ENCODE measurements around the gene RNPEPL1.

RNPEPL1 gene

DNA sequence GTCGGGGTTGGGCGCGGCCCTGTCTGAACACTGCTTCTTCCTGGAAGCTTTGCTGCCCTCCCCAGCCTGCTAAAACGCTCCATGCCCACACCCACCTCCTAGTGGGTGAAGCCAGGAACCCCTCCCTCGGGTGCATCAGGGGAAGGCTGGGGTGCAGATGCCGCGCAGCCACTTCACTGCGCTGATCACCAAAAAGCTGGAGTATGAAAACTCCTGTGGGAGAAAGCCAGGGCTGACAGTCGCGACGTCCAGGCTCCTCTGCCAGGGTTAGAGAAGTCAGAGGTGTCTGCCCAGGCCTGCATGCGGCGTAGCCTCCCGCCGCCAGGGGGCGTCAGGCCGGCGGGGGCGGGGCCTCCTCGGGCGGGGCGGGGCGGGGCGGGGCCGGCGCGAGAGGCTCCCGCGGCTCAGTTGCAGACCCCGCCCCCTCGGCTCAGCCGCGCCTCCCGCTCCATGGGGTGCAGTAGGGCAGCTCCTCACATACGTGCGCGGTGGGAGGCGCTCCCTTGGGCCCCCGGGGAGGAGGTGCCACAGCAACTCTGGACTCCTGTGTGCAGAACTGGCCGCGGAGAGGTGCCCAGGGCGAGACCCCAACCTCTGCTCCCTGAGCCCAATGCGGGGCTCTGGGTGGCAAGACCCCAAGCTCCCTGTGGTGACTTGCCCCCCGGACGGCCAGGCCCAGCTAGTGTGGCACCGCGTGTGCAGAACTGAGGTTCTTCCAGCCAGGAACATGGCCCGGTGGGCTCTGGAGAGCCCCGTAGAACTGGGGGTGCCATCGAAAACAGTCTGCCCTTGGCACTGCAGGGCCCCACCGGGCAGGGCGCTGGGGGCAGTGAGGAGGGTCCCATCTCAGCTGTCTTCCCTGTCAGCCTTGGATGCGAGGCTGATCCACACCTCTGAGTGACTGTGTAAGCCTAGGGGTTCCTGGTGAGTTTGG, 1.8 kb upstream of the RNPEPL1 start:
- peak; percentile 55 for DNase-seq

DNA sequence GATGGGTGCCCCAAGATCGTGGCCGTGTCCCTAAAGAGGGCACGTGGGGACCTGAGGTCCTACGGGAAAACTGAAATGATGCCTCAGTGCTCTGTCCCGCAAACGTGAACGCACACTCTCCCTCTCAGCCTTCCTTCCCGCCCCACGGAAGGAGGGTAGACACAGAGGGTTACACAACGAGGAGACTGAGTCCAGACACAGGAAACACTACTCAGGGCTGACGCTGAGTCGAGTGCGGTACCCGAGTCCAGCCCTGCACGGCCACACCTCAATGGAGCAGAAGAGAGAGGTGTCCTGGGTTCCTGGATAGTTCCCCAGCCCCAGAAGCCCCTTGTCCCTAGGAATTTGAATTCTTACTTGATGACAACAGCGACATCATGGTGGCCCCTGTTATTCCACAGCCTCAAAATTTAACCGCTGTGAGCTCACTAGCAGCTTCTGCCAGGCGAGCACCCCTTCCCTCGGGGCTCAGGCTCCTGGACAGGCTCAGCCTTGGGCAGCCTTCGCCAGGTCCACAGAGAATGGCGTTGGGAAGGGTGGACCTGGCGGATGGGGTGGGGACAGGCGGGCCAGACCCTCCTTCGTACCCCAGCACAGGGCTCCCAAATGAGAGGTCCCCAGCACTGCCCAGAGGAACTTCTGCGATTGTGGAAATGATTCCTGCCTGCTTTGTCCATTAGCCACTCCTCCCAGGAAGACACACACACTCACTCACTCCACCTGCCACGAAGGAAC, 980 bp upstream of the RNPEPL1 start:
- no peak for DNase-seq

DNA sequence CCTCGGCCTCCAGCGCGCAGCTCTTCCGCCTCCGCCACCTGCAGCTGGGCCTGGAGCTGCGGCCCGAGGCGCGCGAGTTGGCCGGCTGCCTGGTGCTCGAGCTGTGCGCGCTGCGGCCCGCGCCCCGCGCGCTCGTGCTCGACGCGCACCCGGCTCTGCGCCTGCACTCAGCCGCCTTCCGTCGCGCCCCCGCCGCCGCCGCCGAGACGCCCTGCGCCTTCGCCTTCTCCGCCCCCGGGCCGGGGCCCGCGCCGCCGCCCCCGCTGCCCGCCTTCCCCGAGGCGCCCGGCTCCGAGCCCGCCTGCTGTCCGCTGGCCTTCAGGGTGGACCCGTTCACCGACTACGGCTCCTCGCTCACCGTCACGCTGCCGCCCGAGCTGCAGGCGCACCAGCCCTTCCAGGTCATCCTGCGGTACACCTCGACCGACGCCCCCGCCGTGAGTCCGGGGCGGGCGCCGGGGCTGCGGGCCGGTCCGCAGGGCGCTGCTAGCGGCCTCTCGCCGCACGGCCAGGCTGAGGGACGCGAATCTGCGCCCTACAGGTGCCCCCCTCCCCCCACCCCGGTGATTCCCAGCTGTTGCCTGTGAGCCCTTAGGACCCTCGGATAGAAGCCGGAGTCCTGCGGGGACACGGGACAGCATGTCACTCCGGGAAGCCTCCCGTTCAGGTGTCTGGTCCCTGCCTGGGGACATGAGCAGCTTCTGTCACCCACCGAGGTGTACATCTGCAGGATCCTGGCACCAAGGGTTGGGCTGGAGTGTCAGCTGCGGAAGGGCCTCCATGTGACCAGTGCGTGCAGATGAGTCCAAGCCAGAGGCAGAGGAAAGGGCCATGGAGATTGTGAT, 616 bp downstream of the RNPEPL1 start:
- DNase-seq: peak; percentile 32

DNA sequence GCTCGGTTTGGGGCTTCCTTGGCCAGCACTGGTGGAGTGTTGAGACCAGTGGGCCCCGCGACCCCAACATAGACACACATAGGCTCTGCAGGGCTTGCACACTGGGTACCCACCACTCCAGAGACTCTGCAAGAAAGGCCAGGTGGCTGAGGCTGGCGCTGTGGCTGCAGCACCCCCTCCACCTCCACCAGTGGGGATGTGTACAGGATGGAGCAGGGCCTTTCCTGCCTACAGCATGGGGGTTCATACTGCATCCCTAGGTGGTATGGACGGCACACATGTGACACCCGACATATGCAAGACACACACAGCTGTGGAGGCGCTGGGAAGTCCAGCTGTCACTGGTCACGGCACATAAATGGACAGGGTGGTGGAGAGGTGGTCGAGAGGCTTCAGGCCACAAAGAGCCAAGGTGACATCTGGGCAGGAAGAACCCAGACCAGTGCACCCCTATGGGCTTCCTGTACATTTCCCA, 1.3 kb downstream of the RNPEPL1 start:
- DNase-seq: no peak

DNA sequence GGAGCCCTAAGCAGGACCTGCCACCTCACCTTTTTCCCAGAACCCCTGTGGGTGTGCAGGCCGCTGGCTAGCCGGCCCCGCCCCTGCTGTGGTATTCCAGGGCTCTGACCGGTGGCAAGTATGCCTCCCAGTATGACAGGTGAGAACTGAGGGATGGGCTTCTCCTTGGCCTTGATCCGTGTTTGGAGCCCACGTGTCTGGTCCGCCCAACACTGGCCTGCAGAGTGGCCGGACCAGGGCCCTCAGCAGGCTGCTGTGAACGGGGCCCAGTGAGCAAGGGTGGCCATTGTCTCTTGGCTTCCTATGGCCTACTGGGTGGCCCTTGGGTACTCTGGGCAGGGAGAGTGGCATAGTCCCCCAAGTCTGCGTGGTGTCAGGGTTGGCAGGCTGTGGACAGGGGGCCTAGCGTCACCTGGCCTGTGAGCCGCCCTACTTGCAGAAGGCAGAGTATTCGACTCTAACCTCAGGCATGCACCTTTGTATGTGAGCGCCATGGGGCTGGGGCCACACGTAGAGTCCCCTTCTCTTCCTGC, 1.8 kb downstream of the RNPEPL1 start:
- DNase-seq: no peak

DNA sequence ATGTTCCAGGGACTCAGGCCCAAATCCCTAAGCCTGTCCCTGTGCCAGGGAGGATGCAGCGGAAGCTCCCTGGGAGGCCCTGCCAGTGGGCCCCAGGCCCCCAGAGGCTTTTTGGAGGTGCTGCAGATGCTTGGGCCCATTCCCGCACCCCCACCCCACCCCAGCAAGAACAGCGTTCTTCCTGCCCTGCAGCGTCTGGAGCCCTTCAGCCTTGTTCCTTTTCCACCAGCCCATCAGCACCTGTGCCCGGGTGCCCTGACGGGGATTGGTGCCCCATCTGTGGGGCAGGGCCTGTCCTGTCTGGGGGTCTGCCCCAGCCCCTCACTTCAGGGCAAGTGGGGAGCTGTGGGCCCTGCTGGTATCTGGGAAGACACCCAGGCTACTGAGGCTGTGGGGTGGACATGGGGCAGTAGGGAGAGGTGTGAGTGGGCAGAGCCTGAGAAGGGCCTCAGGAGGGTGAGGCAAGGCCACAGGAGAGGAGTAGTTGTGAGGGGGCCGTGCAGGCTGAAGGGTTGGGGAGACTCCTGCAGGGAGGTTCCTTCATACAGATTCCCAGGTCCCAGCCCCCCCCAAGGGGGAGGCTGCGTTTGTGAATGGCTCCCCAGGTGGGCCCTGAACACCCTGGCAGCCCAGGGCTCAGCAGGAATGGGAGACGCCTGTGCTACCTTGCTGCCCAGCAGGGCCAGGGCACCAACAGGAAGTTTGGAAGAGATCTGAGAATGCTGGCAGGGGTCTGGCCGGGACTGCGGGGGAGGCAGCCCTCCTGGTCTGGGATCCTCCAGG, 2.4 kb downstream of the RNPEPL1 start:
- no peak for DNase-seq

DNA sequence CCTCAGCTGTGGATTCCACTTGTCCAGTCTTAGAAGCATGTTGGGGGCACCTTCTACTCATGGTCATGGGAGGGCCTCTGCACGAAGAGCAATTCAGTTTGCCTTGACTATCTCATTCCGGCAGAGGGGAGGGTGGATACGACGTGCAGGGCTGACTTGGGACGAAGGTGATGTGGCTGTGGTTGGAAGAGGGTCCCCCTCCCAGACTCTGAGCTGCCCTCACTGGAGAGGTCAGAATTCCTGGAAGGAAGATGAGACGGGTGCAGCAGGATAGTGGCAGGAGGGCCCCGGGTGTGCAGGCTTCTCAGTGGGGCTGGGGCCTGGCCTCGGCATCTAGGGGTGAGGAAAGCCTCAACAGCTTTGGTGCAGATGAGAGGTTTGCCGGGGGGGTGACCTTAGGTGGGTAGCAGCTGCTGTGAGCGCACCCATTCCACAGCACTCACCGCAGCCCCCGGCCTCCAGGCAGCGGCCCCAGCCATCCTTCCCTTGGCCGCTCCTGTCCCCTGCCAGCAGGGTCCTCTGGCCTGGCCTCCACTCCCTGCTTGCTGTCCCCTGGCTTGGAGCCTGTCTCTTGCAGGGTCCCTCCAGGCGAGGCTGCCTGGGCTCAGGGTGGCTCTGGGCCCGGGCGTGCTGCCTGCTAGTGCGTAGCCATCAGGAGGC, 3.2 kb downstream of the RNPEPL1 start:
- DNase-seq: no peak

DNA sequence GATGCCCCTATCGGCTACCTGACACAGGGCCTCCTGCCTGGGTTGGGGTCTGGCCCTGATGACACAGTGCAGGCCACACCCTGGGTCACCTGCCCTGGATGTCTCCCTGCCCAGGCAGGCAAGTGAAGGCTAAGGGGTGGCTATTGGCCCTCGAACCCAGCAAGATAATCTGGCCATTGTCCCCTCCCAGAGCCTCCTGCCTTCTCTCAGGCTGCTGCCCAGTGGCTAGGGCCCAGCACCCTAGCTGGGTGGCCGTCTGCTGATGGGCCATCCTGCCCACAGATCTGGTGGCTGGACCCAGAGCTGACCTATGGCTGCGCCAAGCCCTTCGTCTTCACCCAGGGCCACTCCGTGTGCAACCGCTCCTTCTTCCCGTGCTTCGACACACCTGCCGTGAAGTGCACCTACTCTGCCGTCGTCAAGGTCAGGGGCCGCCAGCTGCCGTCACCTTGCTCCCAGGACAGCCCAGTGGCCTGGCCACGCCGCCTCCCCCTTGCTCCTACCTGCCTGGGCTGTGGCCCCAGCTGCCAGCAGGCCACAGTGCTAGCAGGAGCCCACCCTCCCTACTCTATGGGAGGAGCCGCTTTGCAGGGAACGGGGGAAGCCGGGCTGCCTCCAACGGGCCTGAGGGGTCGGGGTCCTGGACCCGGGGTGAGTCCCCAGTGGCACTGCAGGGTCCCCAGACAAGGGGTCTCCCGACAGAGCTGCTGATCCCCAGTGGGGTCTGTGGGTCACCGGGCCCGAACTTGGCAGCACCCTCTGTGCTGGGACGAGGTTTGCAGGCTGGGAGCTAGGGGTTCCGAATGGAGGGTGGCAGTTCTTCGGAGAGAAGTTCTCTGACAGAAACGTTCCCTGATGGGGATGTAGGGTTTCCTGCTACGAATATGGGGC, 4.1 kb downstream of the RNPEPL1 start:
- DNase-seq: no peak

DNA sequence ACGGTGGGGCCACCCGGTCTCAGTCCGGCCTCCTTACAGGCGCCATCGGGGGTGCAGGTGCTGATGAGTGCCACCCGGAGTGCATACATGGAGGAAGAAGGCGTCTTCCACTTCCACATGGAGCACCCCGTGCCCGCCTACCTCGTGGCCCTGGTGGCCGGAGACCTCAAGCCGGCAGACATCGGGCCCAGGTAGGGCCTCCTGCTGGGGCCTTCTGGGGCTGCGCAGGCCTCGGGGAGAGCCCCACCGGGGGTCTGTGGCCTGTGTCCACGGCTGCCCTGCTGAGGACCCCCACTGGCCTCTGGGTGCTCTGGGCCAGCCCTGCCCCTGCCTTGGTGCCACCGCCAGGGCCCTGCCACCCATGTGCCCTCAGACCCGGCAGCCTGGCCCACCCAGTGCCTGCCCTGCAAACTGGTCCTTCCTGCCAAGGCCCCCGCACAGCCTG, 4.8 kb downstream of the RNPEPL1 start:
- DNase-seq: no peak

DNA sequence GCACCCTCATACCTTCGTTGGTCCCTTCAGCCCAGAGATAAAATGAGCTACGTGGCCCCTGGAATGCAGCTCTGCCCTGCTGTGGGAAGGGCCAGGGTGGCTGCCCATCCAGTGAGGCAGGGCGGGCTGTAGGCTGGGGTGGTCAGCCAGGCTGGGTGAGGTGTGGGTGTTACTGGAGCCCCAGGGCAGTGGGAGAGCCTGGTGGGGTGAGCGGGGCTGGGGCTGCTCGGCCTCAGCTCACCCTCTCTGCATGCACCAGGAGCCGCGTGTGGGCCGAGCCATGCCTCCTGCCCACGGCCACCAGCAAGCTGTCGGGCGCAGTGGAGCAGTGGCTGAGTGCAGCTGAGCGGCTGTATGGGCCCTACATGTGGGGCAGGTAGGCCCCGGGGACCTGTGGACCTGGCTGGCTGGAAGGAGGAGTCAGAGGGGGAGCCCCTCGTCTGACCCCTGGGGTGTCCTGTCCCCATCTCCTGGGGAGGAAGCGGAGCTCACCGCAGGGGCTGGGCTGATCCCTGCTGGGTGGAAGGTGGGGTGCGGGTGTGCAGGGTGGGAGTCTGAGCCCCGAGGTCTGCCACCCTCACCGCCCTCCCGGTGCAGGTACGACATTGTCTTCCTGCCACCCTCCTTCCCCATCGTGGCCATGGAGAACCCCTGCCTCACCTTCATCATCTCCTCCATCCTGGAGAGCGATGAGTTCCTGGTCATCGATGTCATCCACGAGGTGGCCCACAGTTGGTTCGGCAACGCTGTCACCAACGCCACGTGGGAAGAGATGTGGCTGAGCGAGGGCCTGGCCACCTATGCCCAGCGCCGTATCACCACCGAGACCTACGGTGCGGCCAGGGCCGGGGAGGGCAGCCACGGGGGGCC, 5.5 kb downstream of the RNPEPL1 start:
- DNase-seq: no peak

DNA sequence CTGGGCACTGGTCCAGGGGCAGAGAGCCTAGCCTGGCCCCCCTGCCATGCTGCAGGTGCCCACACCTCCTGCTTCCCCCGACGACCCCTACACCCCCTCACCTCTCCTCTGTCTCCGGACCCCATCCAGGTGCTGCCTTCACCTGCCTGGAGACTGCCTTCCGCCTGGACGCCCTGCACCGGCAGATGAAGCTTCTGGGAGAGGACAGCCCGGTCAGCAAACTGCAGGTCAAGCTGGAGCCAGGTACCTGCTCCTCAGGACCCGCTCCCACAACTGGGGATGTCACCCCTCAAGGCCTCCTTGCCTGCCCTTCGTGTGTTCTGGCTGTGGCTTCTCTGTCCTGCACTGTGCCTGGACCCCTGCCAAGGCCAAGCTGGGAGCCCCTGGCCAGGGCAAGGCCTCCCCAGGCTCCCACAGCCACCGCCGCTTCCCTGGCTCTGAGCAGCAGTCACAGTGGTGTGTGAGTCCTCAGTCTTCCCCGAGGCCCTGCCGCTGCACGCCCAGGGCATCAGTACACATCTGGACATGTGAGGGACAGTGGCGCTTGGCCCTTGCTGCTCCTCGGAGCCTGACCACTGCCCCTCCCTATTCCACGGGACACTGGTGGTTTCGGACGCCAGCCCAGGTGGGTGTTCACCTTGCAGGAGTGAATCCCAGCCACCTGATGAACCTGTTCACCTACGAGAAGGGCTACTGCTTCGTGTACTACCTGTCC, 6.3 kb downstream of the RNPEPL1 start:
- DNase-seq: no peak

DNA sequence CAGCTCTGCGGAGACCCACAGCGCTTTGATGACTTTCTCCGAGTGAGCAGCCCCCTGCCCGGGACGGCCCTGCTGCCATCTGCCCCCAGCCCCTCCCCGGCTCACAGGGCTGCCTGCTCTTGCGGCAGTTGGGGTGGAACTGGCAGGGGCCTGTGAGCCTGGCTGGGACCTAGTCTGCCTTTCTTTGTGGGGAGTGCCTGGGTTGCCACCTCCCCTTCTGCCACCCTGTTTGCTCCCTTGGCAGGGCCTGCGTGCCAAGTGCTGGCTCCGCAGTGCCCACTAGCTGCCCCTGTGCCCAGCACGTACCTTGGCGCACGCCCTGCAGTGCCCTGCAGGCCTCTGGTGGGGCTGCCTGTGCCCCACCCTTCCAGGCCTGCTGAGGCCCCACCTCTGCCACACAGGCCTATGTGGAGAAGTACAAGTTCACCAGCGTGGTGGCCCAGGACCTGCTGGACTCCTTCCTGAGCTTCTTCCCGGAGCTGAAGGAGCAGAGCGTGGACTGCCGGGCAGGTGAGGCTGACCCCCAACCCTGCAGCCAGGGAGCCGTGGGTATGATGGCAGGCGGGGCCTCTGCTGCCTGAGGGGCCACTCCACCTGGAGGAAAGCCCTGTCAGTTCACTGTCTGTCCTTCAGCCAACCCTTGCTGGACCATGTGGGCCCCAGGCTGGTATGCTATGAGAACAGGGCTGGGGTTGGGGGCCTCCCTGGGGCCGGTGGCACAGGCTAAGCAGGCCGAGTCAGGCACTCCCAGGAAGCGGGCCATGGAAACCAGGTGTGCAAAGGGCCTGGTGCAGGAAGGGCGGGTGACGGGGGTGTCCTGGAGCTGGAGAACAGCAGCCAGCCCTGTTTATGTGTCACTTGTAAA, 7.0 kb downstream of the RNPEPL1 start:
- DNase-seq: no peak

DNA sequence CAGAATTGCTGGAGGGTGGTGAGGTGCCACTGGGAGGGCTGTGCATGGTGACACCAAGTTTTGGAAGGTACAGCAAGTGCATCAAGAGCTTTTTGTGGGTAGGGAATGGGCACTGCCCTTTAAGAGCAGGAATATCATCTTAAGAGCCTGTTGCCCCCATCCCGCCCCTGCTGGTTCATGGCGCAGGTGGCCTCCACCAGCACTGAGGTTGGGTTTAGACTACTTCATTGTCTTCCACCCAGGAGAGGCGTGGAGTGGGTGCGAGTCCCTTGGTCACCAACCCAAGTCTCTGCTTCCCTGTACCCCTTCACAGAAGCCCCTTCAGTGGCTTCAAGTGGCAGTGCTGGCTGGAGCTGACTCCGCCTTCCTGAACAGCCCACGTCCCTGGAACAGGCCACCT, 7.8 kb downstream of the RNPEPL1 start:
- no peak for DNase-seq

DNA sequence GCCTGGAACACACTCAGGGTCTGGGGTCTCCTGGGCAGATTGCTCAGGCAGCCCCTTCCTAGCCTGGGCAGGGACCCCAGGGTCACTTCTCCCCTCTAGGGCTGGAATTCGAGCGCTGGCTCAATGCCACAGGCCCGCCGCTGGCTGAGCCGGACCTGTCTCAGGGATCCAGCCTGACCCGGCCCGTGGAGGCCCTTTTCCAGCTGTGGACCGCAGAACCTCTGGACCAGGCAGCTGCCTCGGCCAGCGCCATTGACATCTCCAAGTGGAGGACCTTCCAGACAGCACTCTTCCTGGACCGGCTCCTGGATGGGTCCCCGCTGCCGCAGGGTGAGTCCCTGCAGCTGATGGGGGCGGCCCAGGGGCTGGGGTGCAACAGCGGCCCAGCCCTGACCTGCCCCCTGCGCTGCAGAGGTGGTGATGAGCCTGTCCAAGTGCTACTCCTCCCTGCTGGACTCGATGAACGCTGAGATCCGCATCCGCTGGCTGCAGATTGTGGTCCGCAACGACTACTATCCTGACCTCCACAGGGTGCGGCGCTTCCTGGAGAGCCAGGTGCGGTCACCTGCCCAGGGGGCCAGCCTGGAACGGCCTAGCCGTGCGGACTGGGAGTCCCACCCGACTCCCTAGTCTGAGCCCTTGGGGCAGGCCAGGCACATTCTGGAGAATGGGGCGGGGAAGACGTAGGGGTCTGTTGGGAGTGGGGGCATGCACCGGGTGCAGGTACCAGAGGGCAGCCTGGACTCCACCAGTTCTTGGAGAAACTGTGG, 8.3 kb downstream of the RNPEPL1 start:
- no peak for DNase-seq

DNA sequence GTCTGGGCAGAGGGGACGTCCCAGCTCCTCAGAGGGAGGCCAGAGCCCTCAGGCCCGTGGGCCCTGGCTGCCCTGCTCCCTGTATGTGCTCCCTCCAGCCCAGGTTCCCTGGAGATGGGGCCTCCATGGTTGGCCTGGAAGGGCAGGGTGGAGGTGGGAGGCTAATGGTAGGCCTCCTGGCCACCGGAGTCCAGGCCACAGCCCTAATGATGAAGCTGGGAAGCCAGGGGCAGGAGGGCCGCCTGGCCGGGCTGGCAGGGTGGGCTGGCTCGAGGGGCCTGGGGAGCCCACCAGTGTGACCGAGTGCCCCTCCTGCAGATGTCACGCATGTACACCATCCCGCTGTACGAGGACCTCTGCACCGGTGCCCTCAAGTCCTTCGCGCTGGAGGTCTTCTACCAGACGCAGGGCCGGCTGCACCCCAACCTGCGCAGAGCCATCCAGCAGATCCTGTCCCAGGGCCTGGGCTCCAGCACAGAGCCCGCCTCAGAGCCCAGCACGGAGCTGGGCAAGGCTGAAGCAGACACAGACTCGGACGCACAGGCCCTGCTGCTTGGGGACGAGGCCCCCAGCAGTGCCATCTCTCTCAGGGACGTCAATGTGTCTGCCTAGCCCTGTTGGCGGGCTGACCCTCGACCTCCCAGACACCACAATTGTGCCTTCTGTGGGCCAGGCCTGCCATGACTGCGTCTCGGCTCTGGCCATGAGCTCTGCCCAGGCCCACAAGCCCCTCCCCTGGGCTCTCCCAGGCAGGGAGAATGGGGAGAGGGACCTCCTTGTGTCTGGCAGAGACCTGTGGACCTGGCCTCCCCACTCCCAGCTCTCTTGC, 9.2 kb downstream of the RNPEPL1 start:
- DNase-seq: no peak

DNA sequence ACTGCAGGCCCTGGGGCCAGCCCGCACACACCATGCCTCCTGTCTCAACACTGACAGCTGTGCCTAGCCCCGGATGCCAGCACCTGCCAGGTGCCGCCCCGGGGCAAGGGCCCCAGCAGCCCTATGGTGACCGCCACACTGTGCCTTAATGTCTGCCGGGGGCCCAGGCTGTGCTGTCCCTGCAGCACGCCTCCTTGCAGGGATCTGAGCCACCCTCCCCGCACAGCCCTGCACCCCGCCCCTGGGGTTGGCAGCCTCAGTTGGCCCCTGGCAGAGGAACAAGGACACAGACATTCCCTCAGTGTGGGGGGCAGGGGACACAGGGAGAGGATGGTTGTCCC, 9.8 kb downstream of the RNPEPL1 start:
- DNase-seq: no peak

Data from NCI-H2171 (cell line).